SKM-1 treated with dmso at 0.1 percent for 144 hours (cell line): ENCODE data around the gene JAM3.
"Not testable (repeated sequence)": the region's sequence is repeated elsewhere in the genome, so short reads cannot be mapped to it uniquely, and the experiment has no call there.

Experiments
- DNase-seq: peaks from one replicate; lab custom pipeline; 2025; ENCODE audit not compliant: unreplicated experiment; lab: John Stamatoyannopoulos, UW

Gene JAM3

DNA sequence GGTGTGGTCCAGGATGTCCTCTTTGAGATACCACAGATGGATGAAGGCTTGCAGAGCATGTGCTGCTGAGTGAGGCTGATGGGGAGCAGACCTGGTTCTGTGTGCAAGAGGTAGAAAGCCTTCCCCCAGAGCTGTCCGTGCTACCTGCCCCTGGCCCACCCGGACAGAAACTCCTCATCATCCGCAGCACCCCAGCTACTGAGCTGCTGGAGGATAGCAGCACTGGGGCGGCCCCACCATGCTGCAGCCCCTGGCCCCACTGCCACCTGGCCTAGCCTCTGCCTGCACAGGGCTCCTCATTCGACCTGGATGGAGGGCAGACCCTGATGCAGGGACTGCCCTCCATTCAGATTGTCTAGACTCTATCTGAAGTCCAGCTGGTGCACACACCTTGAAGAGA, 104.4 kb downstream of the JAM3 start:
- DNase-seq: no peak

DNA sequence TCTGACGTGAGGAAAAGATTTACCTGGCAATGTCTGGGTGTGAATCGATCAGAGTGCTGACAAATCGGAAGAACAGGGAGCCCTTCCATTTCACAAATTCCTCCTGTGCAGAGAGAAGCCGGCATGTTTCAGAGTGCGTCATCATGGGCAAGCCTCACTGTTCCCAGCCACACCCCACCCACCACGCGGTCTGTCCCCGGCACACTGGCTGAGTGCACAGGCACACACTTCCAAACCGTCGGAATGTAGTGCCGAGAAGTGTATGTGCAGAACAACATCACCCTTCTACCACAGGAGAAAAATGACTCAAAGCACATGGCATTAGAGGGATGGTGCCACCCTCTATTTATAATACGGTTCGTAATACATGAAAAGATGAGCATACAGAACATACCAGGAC, 107.4 kb downstream of the JAM3 start:
- no peak for DNase-seq

DNA sequence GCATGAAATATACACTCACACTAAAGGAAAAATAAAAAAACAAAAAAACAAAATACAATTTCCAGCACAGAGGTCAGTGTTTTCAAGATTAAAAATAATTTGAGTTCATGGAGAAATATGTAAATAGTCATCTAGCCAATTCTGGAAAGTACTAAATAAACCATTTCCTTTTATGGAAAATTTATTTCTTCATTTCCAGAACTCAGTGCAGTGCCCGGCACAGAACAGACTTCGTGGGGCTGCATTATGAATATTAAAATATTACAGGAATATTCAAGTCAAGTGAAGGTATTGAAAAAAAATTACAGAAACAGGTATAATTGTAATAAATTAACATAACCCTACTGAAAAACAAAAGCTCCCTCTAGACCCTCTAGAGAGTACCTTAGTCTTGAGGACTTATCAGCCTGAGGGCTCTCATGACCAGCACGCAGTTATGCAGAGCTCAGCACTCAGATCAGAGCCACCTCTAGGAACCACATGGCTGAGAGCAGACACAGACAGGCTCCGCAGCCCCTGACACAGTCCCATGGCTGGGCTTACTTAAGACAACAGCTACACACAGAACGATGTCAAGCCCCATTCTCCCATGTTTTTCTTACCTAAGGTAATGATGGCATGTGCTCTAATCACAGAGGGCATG, 109.3 kb downstream of the JAM3 start:
- no peak for DNase-seq

DNA sequence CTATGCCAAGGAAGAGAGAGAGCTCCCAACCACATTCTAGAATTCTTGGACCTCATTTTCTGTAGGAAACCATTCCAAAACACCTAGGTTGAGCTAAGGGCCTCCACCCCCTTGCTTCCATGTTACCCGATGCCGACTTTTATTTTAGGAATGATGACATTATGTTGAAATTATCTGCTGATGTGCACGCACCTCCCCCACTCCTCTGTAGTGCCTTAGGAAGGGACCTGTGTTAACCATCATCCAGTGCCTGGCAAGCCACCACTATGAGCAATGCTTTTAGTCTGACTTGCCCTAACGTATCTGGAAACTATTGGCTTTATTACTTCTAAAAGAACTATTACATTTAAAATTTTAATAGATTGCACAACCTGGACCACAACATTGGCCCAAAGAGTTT, 112.8 kb downstream of the JAM3 start:
- DNase-seq: no peak

DNA sequence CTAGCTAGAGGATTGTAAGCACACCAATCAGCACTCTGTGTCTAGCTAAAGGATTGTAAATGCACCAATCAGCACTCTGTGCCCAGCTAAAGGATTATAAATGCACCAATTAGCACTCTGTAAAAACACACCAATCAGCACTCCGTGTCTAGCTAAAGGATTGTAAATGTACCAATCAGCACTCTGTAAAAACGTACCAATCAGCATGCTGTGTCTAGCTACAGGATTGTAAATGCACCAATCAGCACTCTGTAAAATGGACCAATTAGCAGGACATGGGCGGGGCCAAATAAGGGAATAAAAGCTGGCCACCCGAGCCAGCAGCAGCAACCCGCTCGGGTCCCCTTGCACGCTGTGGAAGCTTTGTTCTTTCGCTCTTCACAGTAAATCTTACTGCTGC, 119.2 kb downstream of the JAM3 start:
- DNase-seq: not testable (repeated sequence)

DNA sequence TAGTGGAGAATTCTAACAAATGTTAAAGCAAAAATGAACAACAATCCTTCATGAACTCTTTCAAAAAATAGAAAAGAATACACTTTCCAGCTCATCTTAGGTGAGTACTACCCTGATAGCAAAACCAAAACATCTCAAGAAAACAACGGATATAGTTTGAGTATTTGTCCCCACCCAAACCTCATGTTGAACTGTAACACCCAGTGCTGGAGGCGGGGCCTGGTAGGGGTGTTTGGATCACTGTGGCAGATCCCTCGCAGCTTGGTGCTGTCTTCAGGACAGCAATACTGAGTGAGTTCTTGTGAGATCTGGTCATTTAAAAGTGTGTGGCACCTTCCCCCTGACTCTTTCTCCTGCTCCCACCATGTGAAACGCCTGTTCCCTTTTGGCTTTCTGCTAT, 127.9 kb downstream of the JAM3 start:
- no peak for DNase-seq

DNA sequence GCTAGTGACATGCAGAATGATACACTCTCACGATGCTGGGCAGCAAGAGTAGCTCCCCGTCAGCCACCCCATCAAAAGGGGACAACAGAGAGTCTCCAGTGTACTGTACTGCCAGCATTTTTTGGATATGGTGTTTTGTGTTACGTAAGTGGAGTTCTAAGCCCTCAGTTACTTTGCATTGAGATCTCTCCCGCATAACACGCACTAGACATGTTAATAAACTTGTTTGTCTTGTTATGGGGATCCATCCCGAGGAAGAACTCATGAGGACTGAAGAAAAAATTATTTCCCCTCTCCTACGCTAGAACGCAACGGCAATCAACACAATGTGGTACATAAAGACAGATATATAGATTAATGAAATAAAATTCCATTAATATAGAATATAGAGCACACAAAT, 130.7 kb downstream of the JAM3 start:
- no peak for DNase-seq

DNA sequence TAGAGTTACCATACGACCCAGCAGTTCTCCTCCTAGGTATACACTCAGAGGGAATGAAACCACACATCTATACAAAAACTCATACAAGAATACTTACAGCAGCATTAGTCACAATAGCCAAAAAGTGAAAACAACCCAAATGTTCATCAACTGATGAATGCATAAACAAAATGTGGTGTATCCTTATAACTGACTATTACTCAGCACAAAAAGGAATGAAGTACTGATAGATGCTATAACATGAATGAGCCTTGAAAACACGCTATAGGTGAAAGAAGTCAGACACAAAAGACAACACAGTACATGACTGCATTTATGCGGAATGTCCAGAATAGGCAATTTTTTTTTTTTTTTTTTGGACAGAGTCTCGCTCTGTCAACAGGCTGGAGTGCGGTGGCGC, 131.8 kb downstream of the JAM3 start:
- DNase-seq: no peak
